ENCODE results near the gene TASP1. TPM values are rescaled to one million over a fixed set of nuclear protein-coding genes. Genes with fewer than 3 reads are reported as not detected.
"Not testable (repeated sequence)": the region's sequence is repeated elsewhere in the genome, so short reads cannot be mapped to it uniquely, and the experiment has no call there.

TASP1 gene
- total RNA-seq, 4 donors from 2014 or later = 3.0 to 18.1 (median 12.9) TPM

DNA sequence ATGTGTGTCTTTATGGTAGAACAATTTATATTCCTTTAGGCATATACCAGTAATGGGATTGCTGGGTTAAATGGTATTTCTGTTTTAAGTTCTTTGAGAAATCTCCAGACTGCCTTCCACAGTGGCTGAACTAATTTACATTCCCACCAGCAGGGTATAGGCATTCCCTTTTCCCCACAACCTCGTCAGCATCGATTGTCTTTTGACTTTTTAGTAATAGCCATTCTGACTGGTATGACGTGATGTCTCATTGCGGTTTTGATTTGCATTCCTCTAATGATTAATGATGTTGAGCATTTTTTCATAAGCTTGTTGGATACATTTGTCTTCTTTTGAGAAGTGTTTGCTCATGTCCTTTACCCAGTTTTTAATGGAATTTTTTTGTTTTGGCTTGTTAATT is 5.3 kb upstream of the TASP1 start:
- no peaks in the 10 kb centered on the region for H3K27me3 ChIP-seq
- H3K4me1 ChIP-seq = peaks cover 0 to 8% (median 0%) of the 10 kb centered on the region in 4 donors
- intact Hi-C loops (cut with DNase I; ENCODE audit: low total_unique reads) (no loop called here), in situ Hi-C loops (cut with MboI; ENCODE audit: low pct_ligation_motif_present in 1 of 4, low pct_unique_long_range_greater_than_20kb in 1 of 4, low sequenced_read_pairs in 3 of 4) (no loop called here)
- no peaks in the 10 kb centered on the region for H3K36me3 ChIP-seq
- H3K4me3 ChIP-seq = no peak overlapping the region
- H3K27ac ChIP-seq = no peak overlapping the region
- 73 to 95% methylated on average over 2 to 4 of the region's 4 CpGs for WGBS, 2 donors (ENCODE audit: low coverage in 1 of 2)
- TF ChIP-seq POLR2A (IDR thresholded peaks at IDR 0.05) (no peak), EP300 (IDR thresholded peaks at IDR 0.05; ENCODE audit: low read depth) (no peak), POLR2AphosphoS5 (IDR thresholded peaks at IDR 0.05) (no peak)
- TF ChIP-seq, protein P1, sequence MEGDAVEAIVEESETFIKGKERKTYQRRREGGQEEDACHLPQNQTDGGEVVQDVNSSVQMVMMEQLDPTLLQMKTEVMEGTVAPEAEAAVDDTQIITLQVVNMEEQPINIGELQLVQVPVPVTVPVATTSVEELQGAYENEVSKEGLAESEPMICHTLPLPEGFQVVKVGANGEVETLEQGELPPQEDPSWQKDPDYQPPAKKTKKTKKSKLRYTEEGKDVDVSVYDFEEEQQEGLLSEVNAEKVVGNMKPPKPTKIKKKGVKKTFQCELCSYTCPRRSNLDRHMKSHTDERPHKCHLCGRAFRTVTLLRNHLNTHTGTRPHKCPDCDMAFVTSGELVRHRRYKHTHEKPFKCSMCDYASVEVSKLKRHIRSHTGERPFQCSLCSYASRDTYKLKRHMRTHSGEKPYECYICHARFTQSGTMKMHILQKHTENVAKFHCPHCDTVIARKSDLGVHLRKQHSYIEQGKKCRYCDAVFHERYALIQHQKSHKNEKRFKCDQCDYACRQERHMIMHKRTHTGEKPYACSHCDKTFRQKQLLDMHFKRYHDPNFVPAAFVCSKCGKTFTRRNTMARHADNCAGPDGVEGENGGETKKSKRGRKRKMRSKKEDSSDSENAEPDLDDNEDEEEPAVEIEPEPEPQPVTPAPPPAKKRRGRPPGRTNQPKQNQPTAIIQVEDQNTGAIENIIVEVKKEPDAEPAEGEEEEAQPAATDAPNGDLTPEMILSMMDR (IDR thresholded peaks at IDR 0.05) = no peak
- no peaks in the 10 kb centered on the region for H3K9me3 ChIP-seq
- no peak for DNase-seq

DNA sequence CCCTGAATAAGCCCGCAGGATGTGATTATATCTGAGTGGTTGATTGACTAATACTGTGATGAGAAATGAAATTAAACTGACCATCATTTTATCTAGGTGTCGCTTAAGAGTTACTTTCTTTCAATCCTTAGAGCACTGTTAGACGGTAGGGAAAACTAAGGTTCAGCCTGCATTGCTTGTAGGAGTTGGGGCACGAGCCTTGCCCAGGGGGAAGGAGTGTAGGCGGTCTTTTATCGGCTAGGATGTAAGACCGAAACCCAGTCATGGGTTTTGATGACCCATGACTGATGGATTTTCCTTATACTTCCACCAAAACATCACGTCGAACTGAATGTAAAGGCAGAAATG is 392 bp upstream of the TASP1 start:
- no peaks in the 10 kb centered on the region for H3K9me3 ChIP-seq
- no peaks in the 10 kb centered on the region for H3K27me3 ChIP-seq
- 7 to 24% methylated on average over 7 to 9 of the region's 9 CpGs for WGBS, 2 donors (ENCODE audit: low coverage in 1 of 2)
- peaks cover 0 to 19% (median 4%) of the 10 kb centered on the region in 4 donors for H3K4me1 ChIP-seq
- H3K4me3 ChIP-seq = peak overlapping the region; percentile 17 to 96 (median 88)
- peak overlapping the region; percentile 54 to 88 (median 81) for H3K27ac ChIP-seq
- in situ Hi-C loops (cut with MboI; ENCODE audit: low pct_ligation_motif_present in 1 of 4, low pct_unique_long_range_greater_than_20kb in 1 of 4, low sequenced_read_pairs in 3 of 4) = loop anchor here in 1 of 4 donors (10.0 kb wide), 1 partner anchor 136 kb away; no protein-coding TSS in a partner anchor
- no peak for DNase-seq
- H3K36me3 ChIP-seq = no peaks in the 10 kb centered on the region
- intact Hi-C loops (cut with DNase I; ENCODE audit: low total_unique reads) = no loop called here
- TF ChIP-seq POLR2A (IDR thresholded peaks at IDR 0.05) = no peak
- no peak for TF ChIP-seq EP300 (IDR thresholded peaks at IDR 0.05; ENCODE audit: low read depth)
- TF ChIP-seq POLR2AphosphoS5 (IDR thresholded peaks at IDR 0.05) = no peak
- TF ChIP-seq, protein P1 (IDR thresholded peaks at IDR 0.05) = no peak

DNA sequence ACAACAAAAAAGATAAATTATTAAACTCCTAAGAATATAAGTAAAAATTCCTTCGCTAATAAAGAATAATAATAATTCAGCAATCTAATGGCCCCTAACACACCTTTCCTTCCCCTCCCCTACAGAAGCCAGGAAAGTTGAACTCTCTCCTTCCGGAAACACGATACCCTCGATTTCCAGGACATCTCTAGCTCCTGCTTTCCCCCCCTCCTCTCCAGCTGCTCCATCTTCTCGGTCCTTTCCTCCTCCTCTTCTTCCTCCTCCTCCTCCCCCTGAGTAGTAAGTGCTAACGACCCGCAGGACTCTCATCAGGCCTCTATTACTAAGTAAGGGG is 603 bp downstream of the TASP1 start:
- no peaks in the 10 kb centered on the region for H3K9me3 ChIP-seq
- WGBS, 2 donors (ENCODE audit: low coverage in 1 of 2) = 3 to 6% methylated on average over 7 of the region's 7 CpGs
- in situ Hi-C loops (cut with MboI; ENCODE audit: low pct_ligation_motif_present in 1 of 4, low pct_unique_long_range_greater_than_20kb in 1 of 4, low sequenced_read_pairs in 3 of 4) = loop anchor here in 1 of 4 donors (10.0 kb wide), 1 partner anchor 137 kb away; no protein-coding TSS in a partner anchor
- no peaks in the 10 kb centered on the region for H3K36me3 ChIP-seq
- intact Hi-C loops (cut with DNase I; ENCODE audit: low total_unique reads) = no loop called here
- peaks cover 0 to 19% (median 4%) of the 10 kb centered on the region in 4 donors for H3K4me1 ChIP-seq
- DNase-seq = peak; percentile 11
- H3K27ac ChIP-seq = peak overlapping the region; percentile 77 to 88 (median 81)
- peak overlapping the region; percentile 72 to 96 (median 88) for H3K4me3 ChIP-seq
- no peaks in the 10 kb centered on the region for H3K27me3 ChIP-seq
- TF ChIP-seq POLR2A (IDR thresholded peaks at IDR 0.05) (no peak), POLR2AphosphoS5 (IDR thresholded peaks at IDR 0.05) (no peak), EP300 (IDR thresholded peaks at IDR 0.05; ENCODE audit: low read depth) (no peak)
- TF ChIP-seq, protein P1 (IDR thresholded peaks at IDR 0.05) = no peak

DNA sequence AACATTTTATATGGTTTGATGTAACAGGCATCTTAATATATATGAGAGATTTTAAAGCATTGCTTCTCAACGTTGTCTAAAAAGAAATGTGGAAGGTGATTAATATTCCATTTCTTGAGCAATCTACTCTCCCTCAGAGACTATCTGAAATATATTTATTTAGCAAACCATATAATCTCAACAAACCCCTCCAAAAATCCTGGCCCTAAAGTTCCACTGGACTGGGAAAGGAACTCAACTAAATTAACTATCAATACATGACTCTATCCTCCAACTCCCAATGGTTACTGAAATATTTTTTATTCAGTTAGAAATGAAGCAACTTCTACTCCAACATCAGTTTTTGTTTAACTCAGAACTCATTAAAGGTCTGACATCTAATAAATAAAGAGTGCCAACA is 6.3 kb downstream of the TASP1 start:
- TF ChIP-seq POLR2AphosphoS5 (IDR thresholded peaks at IDR 0.05) = no peak
- TF ChIP-seq EP300 (IDR thresholded peaks at IDR 0.05; ENCODE audit: low read depth) = no peak
- TF ChIP-seq, protein P1 (IDR thresholded peaks at IDR 0.05) = no peak
- no peak for TF ChIP-seq POLR2A (IDR thresholded peaks at IDR 0.05)
- Histone ChIP-seq H3K27ac (no peak overlapping the region), H3K27me3 (no peaks in the 10 kb centered on the region), H3K36me3 (peaks cover 0 to 7% (median 0%) of the 10 kb centered on the region in 4 donors), H3K9me3 (no peaks in the 10 kb centered on the region), H3K4me1 (peaks cover 0 to 3% (median under 1%) of the 10 kb centered on the region in 4 donors), H3K4me3 (no peak overlapping the region)
- WGBS, 2 donors (ENCODE audit: low coverage in 1 of 2) = 83 to 85% methylated on average over 1 of the region's 1 CpG
- no peak for DNase-seq
- in situ Hi-C loops (cut with MboI; ENCODE audit: low pct_ligation_motif_present in 1 of 4, low pct_unique_long_range_greater_than_20kb in 1 of 4, low sequenced_read_pairs in 3 of 4) (loop anchor here in 1 of 4 donors (10.0 kb wide), 1 partner anchor 142 kb away; no protein-coding TSS in a partner anchor), intact Hi-C loops (cut with DNase I; ENCODE audit: low total_unique reads) (no loop called here)

DNA sequence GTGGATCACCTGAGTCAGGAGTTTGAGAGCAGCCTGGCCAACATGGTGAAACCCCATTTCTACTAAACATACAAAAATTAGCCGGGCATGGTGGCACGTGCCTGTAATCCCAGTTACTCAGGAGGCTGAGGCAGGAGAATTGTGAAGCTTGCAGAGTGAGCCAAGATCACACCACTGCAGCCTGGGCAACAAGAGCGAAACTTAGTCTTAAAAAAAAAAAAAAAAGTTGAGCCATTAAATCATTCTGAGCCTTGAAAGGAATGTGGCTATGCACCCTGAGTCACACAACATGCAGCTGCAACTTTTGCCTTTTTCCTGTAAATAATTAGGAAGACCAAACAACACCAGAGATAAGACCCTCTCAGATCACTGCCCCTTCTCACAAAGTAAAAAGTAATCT is 11.2 kb downstream of the TASP1 start:
- DNase-seq; H3K4me3 ChIP-seq; in situ Hi-C loops (cut with MboI; ENCODE audit: low pct_ligation_motif_present in 1 of 4, low pct_unique_long_range_greater_than_20kb in 1 of 4, low sequenced_read_pairs in 3 of 4); H3K27me3 ChIP-seq; H3K9me3 ChIP-seq; H3K27ac ChIP-seq; intact Hi-C loops (cut with DNase I; ENCODE audit: low total_unique reads): not testable (repeated sequence)
- Histone ChIP-seq H3K4me1 (peaks cover 0 to 12% (median 3%) of the 10 kb centered on the region in 4 donors), H3K36me3 (peaks cover 0 to 11% (median 0%) of the 10 kb centered on the region in 4 donors)
- WGBS, 2 donors (ENCODE audit: low coverage in 1 of 2) = 91 to 95% methylated on average over 3 of the region's 3 CpGs

All from transverse colon (tissue), 4 donors.